ENCODE measurements around the gene ZNF260. TPM values are rescaled to one million over a fixed set of nuclear protein-coding genes. Genes with fewer than 3 reads are reported as not detected.

Gene ZNF260
- total and polyA plus RNA-seq, 2 of the 13 experiments (the other 11 are each of a cell fraction or from before 2014, with no cell fraction given): 2.8 to 10.5 TPM

DNA sequence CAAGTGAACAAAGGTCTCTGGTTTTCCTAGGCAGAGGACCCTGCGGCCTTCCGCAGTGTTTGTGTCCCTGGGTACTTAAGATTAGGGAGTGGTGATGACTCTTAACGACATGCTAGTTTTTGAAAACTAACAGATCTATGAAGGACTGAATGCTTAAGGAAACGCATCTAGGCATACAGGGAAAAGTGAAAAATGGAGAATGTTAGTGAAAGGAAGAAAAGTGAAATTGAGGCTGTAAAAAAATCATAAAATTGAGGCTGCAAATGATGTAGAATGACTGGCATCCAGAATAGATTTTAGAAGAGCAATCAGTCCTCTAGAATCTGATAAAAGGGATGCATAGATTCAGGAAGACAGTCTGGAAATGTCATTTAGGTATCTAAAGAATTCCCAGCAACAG lies 3.5 kb downstream of the ZNF260 start:
- ATAC-seq: no peak
- intact Hi-C loops (cut with micrococcal nuclease; ENCODE audit: unreplicated experiment) (no loop called here), in situ Hi-C loops (cut with HindIII; ENCODE audit: extremely low pct_ligation_motif_present, low pct_unique_long_range_greater_than_20kb) (no loop called here)
- Histone ChIP-seq H3K27me3 (ENCODE audit: control insufficient read depth in 1 of 2, insufficient read depth in 2 of 2, low read length in 2 of 2) (no peaks in the 10 kb centered on the region; a peak in 1 of 5 replicates), H3K9me3 (ENCODE audit: low read length) (peaks cover 21% of the 10 kb centered on the region; the same call in 1 of the 2 replicates), H3K9ac (ENCODE audit: insufficient read depth, low read depth, low read length) (no peak overlapping the region), H3K36me3 (replicated peaks in 1 of 2; ENCODE audit: control insufficient read depth in 1 of 2, insufficient read depth in 2 of 2, low read length in 2 of 2) (peaks cover 1 to 16% of the 10 kb centered on the region in 2 experiments; a peak in 4 of 5 replicates), H2AFZ (ENCODE audit: low read length) (no peak overlapping the region), H3K4me1 (ENCODE audit: insufficient read depth, low read length) (peaks cover 16% of the 10 kb centered on the region), H3K27ac (ENCODE audit: extremely low read length, insufficient read depth, low read length) (no peak overlapping the region), H3K79me2 (ENCODE audit: insufficient read depth, low read length) (peaks cover 23% of the 10 kb centered on the region), H4K20me1 (ENCODE audit: insufficient read depth, low read length) (no peaks in the 10 kb centered on the region), H3K4me2 (ENCODE audit: low read depth, low read length) (no peak overlapping the region), H3K4me3 (replicated peaks in 1 of 3; ENCODE audit: insufficient read depth in 1 of 3, low read depth in 2 of 3, low read length in 3 of 3) (no peak overlapping the region)
- BruUV-seq (replicated peaks): no TSS peak
- WGBS (ENCODE audit: low lambda C conversion rate): 98% methylated on average over 4 of the region's 4 CpGs
- POLR2A ChIA-PET: no interaction called here
- no peak for FAIRE-seq
- no peak for TF ChIP-seq ZBTB43 (CRISPR knock-in tag; conservative IDR thresholded peaks at IDR 0.05)
- CTCF ChIA-PET (ENCODE audit: low intra/inter-chr PET ratio, low total read pairs): no interaction called here
- no peak for DNase-seq (ENCODE audit: low spot score)

GRCh38 chr19:36514012-36514612 lies 14.0 kb downstream of the ZNF260 start:
- H3K4me1 ChIP-seq (ENCODE audit: insufficient read depth, low read length): no peaks in the 10 kb centered on the region
- H3K4me2 ChIP-seq (ENCODE audit: low read depth, low read length): no peak overlapping the region
- no peak overlapping the region for H3K4me3 ChIP-seq (replicated peaks in 1 of 3; ENCODE audit: insufficient read depth in 1 of 3, low read depth in 2 of 3, low read length in 3 of 3)
- in situ Hi-C loops (cut with HindIII; ENCODE audit: extremely low pct_ligation_motif_present, low pct_unique_long_range_greater_than_20kb): no loop called here
- H3K9me3 ChIP-seq (ENCODE audit: low read length): peaks cover 85% of the 10 kb centered on the region
- H3K27me3 ChIP-seq (ENCODE audit: control insufficient read depth in 1 of 2, insufficient read depth in 2 of 2, low read length in 2 of 2): no peaks in the 10 kb centered on the region
- DNase-seq (ENCODE audit: low spot score): no peak
- 80% methylated on average over 2 of the region's 2 CpGs for WGBS (ENCODE audit: low lambda C conversion rate)
- no TSS peak for BruUV-seq (replicated peaks)
- CTCF ChIA-PET (ENCODE audit: low intra/inter-chr PET ratio, low total read pairs): no interaction called here
- no peak for ATAC-seq
- intact Hi-C loops (cut with micrococcal nuclease; ENCODE audit: unreplicated experiment): no loop called here
- no peak overlapping the region for H2AFZ ChIP-seq (ENCODE audit: low read length)
- H3K27ac ChIP-seq (ENCODE audit: extremely low read length, insufficient read depth, low read length): no peak overlapping the region
- H4K20me1 ChIP-seq (ENCODE audit: insufficient read depth, low read length): no peaks in the 10 kb centered on the region
- FAIRE-seq: no peak
- H3K79me2 ChIP-seq (ENCODE audit: insufficient read depth, low read length): no peaks in the 10 kb centered on the region
- H3K9ac ChIP-seq (ENCODE audit: insufficient read depth, low read depth, low read length): no peak overlapping the region
- POLR2A ChIA-PET: no interaction called here
- H3K36me3 ChIP-seq (replicated peaks in 1 of 2; ENCODE audit: control insufficient read depth in 1 of 2, insufficient read depth in 2 of 2, low read length in 2 of 2): peaks cover 13 to 51% of the 10 kb centered on the region in 2 experiments; a peak in 4 of 5 replicates
- no peak for TF ChIP-seq ZBTB7B (CRISPR knock-in tag; IDR thresholded peaks at IDR 0.05)
- TF ChIP-seq NFKBIZ (CRISPR knock-in tag; IDR thresholded peaks at IDR 0.05): no peak
- TF ChIP-seq, protein P1, sequence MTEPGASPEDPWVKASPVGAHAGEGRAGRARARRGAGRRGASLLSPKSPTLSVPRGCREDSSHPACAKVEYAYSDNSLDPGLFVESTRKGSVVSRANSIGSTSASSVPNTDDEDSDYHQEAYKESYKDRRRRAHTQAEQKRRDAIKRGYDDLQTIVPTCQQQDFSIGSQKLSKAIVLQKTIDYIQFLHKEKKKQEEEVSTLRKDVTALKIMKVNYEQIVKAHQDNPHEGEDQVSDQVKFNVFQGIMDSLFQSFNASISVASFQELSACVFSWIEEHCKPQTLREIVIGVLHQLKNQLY (CRISPR knock-in tag; IDR thresholded peaks at IDR 0.05): no peak
- no peak for TF ChIP-seq SP4 (CRISPR knock-in tag; IDR thresholded peaks at IDR 0.05)
- TF ChIP-seq ZSCAN30 (CRISPR knock-in tag; IDR thresholded peaks at IDR 0.05): no peak
- TF ChIP-seq TFAP4 (IDR thresholded peaks at IDR 0.05; ENCODE audit: borderline replicate concordance, low read depth): no peak
- no peak for TF ChIP-seq SYNCRIP (IDR thresholded peaks at IDR 0.05; ENCODE audit: insufficient read depth, low read depth, low read length)
- TF ChIP-seq CBX1 (IDR thresholded peaks at IDR 0.05; ENCODE audit: low read depth): no peak
- TF ChIP-seq ARNTL (CRISPR knock-in tag; IDR thresholded peaks at IDR 0.05): no peak
- no peak for TF ChIP-seq ZNF563 (CRISPR knock-in tag; IDR thresholded peaks at IDR 0.05)
- TF ChIP-seq, protein P2, sequence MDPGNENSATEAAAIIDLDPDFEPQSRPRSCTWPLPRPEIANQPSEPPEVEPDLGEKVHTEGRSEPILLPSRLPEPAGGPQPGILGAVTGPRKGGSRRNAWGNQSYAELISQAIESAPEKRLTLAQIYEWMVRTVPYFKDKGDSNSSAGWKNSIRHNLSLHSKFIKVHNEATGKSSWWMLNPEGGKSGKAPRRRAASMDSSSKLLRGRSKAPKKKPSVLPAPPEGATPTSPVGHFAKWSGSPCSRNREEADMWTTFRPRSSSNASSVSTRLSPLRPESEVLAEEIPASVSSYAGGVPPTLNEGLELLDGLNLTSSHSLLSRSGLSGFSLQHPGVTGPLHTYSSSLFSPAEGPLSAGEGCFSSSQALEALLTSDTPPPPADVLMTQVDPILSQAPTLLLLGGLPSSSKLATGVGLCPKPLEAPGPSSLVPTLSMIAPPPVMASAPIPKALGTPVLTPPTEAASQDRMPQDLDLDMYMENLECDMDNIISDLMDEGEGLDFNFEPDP (CRISPR knock-in tag; conservative IDR thresholded peaks at IDR 0.05): no peak
- no peak for TF ChIP-seq ZNF780A (CRISPR knock-in tag; IDR thresholded peaks at IDR 0.05)
- TF ChIP-seq BCL6 (CRISPR knock-in tag; IDR thresholded peaks at IDR 0.05): no peak
- no peak for TF ChIP-seq TARDBP (CRISPR knock-in tag; IDR thresholded peaks at IDR 0.05)
- no peak for TF ChIP-seq ZNF501 (CRISPR knock-in tag; IDR thresholded peaks at IDR 0.05)

All from HepG2 (cell line).